GM12878 (cell line): Measurements from ENCODE around the gene UTP3. TPM values are rescaled to one million over a fixed set of nuclear protein-coding genes. Genes with fewer than 3 reads are reported as not detected.
A peak's percentile ranks its signal among the peaks of the same experiment; 100 is the strongest.

Source experiments
- ATAC-seq: fragments of 200-7000 bp; cut with Tn5 transposase; 3 replicates; pipeline ENCODE4 v1.9.1; 2020; ENCODE audit warnings: mild to moderate bottlenecking, moderate library complexity
- BruUV-seq: library from RNA; stranded (reverse); fragments of 400-500 nt; replicated peaks from 2 replicates; lab custom pipeline; 2021; lab: Mats Ljungman, UMichigan
- CTCF ChIA-PET: fragments of 300-600 bp; sonication (Branson Sonifier 250); formaldehyde crosslinking; extraction: SDS; loops from one replicate; lab custom pipeline; 2021; ENCODE audit warnings: inconsistent platforms; lab: Yijun Ruan, JAX
- POLR2A ChIA-PET: fragments of 350-600 bp; formaldehyde crosslinking; extraction: SDS; loops from one replicate; lab custom pipeline; 2021; ENCODE audit warnings: inconsistent platforms; lab: Charles Lee
- RAD21 ChIA-PET: fragments of 300-600 bp; sonication (Branson Sonifier 250); formaldehyde crosslinking; loops from one replicate; lab custom pipeline; 2023; ENCODE audit warnings: antibody characterized with exemption; ENCODE audit not compliant: unreplicated experiment; lab: Charles Lee
- SMC1A ChIA-PET: fragments of 300-600 bp; sonication (Branson Sonifier 250); formaldehyde crosslinking; loops from one replicate; lab custom pipeline; 2023; ENCODE audit not compliant: unreplicated experiment, uncharacterized antibody; lab: Charles Lee
- DNase-seq: peaks from one replicate; pipeline ENCODE4 v3.0.0-alpha.2; 2011; ENCODE audit warnings: low read depth, low spot score
- FAIRE-seq: peaks from 3 replicates; lab custom pipeline; 2011; peaks lifted over from hg19 to GRCh38; lab: Jason Lieb, UNC
- H2AFZ ChIP-seq: 2 replicates; pipeline ENCODE4 v1.6.0; 2011; ENCODE audit warnings: low read depth, low read length, control low read depth; ENCODE audit not compliant: control insufficient read depth
- H3K27ac ChIP-seq: 2 replicates; pipeline ENCODE4 v1.5.1; 2011; ENCODE audit warnings: control low read depth; ENCODE audit not compliant: control insufficient read depth, insufficient read depth
- H3K27me3 ChIP-seq, 2 experiments: replicated peaks in 1 of 2; 2 replicates each; pipeline versions ENCODE4 v1.6.0 to v1.6.1; 2011; ENCODE audit warnings: low read length in 1 of 2; ENCODE audit not compliant: control insufficient read depth in 2 of 2, insufficient read depth in 2 of 2
- H3K36me3 ChIP-seq, 2 experiments: 2 replicates each; pipeline ENCODE4 v1.5.1; 2011; ENCODE audit warnings: low read length in 1 of 2; ENCODE audit not compliant: control insufficient read depth in 2 of 2, insufficient read depth in 2 of 2
- H3K4me1 ChIP-seq: 2 replicates; pipeline ENCODE4 v1.6.1; 2011; ENCODE audit warnings: mild to moderate bottlenecking, low read length, moderate library complexity, mixed read lengths; ENCODE audit not compliant: control insufficient read depth, insufficient read depth
- H3K4me2 ChIP-seq: 2 replicates; pipeline ENCODE4 v1.6.0; 2011; ENCODE audit warnings: control low read depth; ENCODE audit not compliant: control insufficient read depth, insufficient read depth
- H3K4me3 ChIP-seq: fragments of 200-600 bp; sonication (generic); 2 replicates; pipeline ENCODE4 v1.5.1; 2016
- H3K79me2 ChIP-seq: 2 replicates; pipeline ENCODE4 v1.6.0; 2011; ENCODE audit warnings: low read length; ENCODE audit not compliant: control insufficient read depth, insufficient read depth
- H3K9ac ChIP-seq: 2 replicates; pipeline ENCODE4 v1.8.0; 2011; ENCODE audit warnings: low read length, control low read depth, mixed read lengths; ENCODE audit not compliant: control insufficient read depth, insufficient read depth
- H3K9me3 ChIP-seq: replicated peaks from 3 replicates; pipeline ENCODE4 v1.5.1; 2011; ENCODE audit warnings: mild to moderate bottlenecking, low read length; ENCODE audit not compliant: control insufficient read depth, insufficient read depth
- H4K20me1 ChIP-seq: 2 replicates; pipeline ENCODE4 v1.6.0; 2011; ENCODE audit not compliant: control insufficient read depth, insufficient read depth
- BRCA1 ChIP-seq: IDR thresholded peaks from 2 replicates; pipeline ENCODE4 v1.6.1; 2011; ENCODE audit warnings: low read depth, low read length, improper control_type of control experiment
- CBX3 ChIP-seq: fragments of 200-600 bp; sonication (generic); IDR thresholded peaks from 2 replicates; pipeline ENCODE4 v1.6.1; 2016; ENCODE audit warnings: low read depth, borderline replicate concordance
- CHD1 ChIP-seq: IDR thresholded peaks from 2 replicates; pipeline ENCODE4 v1.6.1; 2012; ENCODE audit warnings: low read depth, low read length, improper control_type of control experiment
- CHD2 ChIP-seq: IDR thresholded peaks from 2 replicates; pipeline ENCODE4 v1.6.1; 2011; ENCODE audit warnings: low read depth, low read length, improper control_type of control experiment, borderline replicate concordance
- E4F1 ChIP-seq: fragments of 450-650 bp; IDR thresholded peaks from 2 replicates; pipeline ENCODE4 v1.6.1; 2018; ENCODE audit warnings: borderline replicate concordance, mild to moderate bottlenecking; ENCODE audit not compliant: partially characterized antibody
- NR2C2 ChIP-seq: IDR thresholded peaks from 2 replicates; pipeline ENCODE4 v1.6.1; 2011; ENCODE audit warnings: borderline replicate concordance, low read depth; ENCODE audit not compliant: control insufficient read depth, insufficient read length
- PML ChIP-seq: IDR thresholded peaks from 2 replicates; pipeline ENCODE4 v1.6.1; 2012; ENCODE audit warnings: low read length, inconsistent platforms
- POLR2AphosphoS2 ChIP-seq: IDR thresholded peaks from 2 replicates; pipeline ENCODE4 v1.6.1; 2011; ENCODE audit warnings: low read depth, mild to moderate bottlenecking, low read length, improper control_type of control experiment, moderate library complexity
- POLR2AphosphoS5 ChIP-seq: IDR thresholded peaks from 2 replicates; pipeline ENCODE4 v1.6.1; 2011; ENCODE audit warnings: mild to moderate bottlenecking, low read length, inconsistent platforms
- RAD21 ChIP-seq: IDR thresholded peaks from 2 replicates; pipeline ENCODE4 v1.6.1; 2011; ENCODE audit warnings: mild to moderate bottlenecking, low read depth, low read length, moderate library complexity; ENCODE audit not compliant: insufficient read depth
- RBBP5 ChIP-seq: fragments of 200-600 bp; sonication (generic); conservative IDR thresholded peaks from 2 replicates; pipeline ENCODE4 v1.6.1; 2016
- SMC3 ChIP-seq: IDR thresholded peaks from 2 replicates; pipeline ENCODE4 v1.6.1; 2011; ENCODE audit warnings: low read length, improper control_type of control experiment, borderline replicate concordance
- TAF1 ChIP-seq: IDR thresholded peaks from 2 replicates; pipeline ENCODE4 v1.6.1; 2011; ENCODE audit warnings: mild to moderate bottlenecking, low read depth, low read length, borderline replicate concordance
- TCF3 ChIP-seq: IDR thresholded peaks from 2 replicates; pipeline ENCODE4 v1.6.1; 2012; ENCODE audit warnings: low read depth, mild to moderate bottlenecking, low read length, borderline replicate concordance; ENCODE audit not compliant: insufficient read depth
- ZBTB11 ChIP-seq: fragments of 450-650 bp; formaldehyde crosslinking; IDR thresholded peaks from 2 replicates; pipeline ENCODE4 v1.5.0; 2022; ENCODE audit warnings: mild to moderate bottlenecking, missing genetic modification characterization
- ZNF622 ChIP-seq: fragments of 450-650 bp; IDR thresholded peaks from 2 replicates; pipeline ENCODE4 v1.6.1; 2017; ENCODE audit warnings: mild to moderate bottlenecking, inconsistent platforms
- WGBS: methylation state at CpG from one replicate; pipeline ENCODE4 v1.1.6; 2016; ENCODE audit warnings: low lambda C conversion rate; ENCODE audit not compliant: insufficient replicate concordance, insufficient coverage; ENCODE audit errors: missing lambda C conversion rate; 5-methylcytosine and 5-hydroxymethylcytosine counted together
- in situ Hi-C: fragments of 300-500 bp; cut with MboI; formaldehyde crosslinking; loops from 9 replicates; pipeline ENCODE4 v1.14.3; 2018; ENCODE audit warnings: mixed read lengths
- intact Hi-C: fragments of 100-400 bp; cut with micrococcal nuclease; formaldehyde crosslinking; loops from one replicate; pipeline ENCODE4 v1.14.2; 2022; ENCODE audit not compliant: unreplicated experiment
- polyA plus RNA-seq, 11 experiments: library from polyadenylated mRNA; depleted of rRNA in 4 of 11; unstranded in 6 of 11; stranded (reverse) in 5 of 11; fragments of >200 nt; fragmentation: Nextera tagmentation in 4 of 11; fragmentation: Illumina TruSeq in 1 of 11; extraction: Ambion mirVana in 4 of 11; extraction: Trizol in 1 of 11; gene quantifications; 1 replicate in 1 of 11; 2 replicates in 10 of 11; pipeline versions ENCODE4 v1.2.1 to v1.2.3, GENCODE V29; 2011 to 2016; ENCODE audit warnings: inconsistent platforms in 2 of 11, missing spikeins in 2 of 11, low read depth in 1 of 11
- total RNA-seq, 4 experiments: library from RNA; depleted of rRNA in 3 of 4; stranded (reverse); fragments of >200 nt in 3 of 4; fragmentation: Illumina TruSeq in 1 of 4; extraction: Trizol in 1 of 4; gene quantifications; 2 replicates each; pipeline versions ENCODE4 v1.2.1 to v1.2.3, GENCODE V29; 2013 to 2021

UTP3 gene
- total and polyA plus RNA-seq, 10 of the 15 experiments (the other 5 are each of a cell fraction or from before 2014, with no cell fraction given): 15.8 to 60.7 (median 22.5) TPM

- BruUV-seq: no TSS peak
- in situ Hi-C loops: loop anchor here (25.0 kb wide), 1 partner anchor 1616 kb away; no protein-coding TSS in a partner anchor
- Histone ChIP-seq H3K36me3 (no peaks in the 10 kb centered on the region), H3K9me3 (no peaks in the 10 kb centered on the region), H4K20me1 (no peaks in the 10 kb centered on the region), H3K4me2 (peak overlapping the region; percentile 73), H3K4me1 (peaks cover 55% of the 10 kb centered on the region), H3K9ac (no peak overlapping the region), H3K27me3 (no peaks in the 10 kb centered on the region), H2AFZ (no peak overlapping the region), H3K4me3 (0 out of 2 replicates have a peak overlapping the region, but pooled peaks have one; percentile 17), H3K79me2 (no peaks in the 10 kb centered on the region), H3K27ac (peak overlapping the region; percentile 65)
- ChIA-PET RAD21 (interaction anchor here (0.8 to 3.9 kb wide), 11 partner anchors 11 to 324 kb away, joined by 3 to 44 read pairs (median 4); partner anchors contain the start of genes JCHAIN and UTP3), POLR2A (interaction anchor here (0.6 to 3.3 kb wide), 6 partner anchors 11 to 69 kb away, joined by 3 to 28 read pairs (median 3); partner anchors contain the start of gene JCHAIN), SMC1A (interaction anchor here (0.5 to 12.8 kb wide), 13 partner anchors 11 to 1622 kb away, joined by 3 to 170 read pairs (median 6); partner anchors contain the start of genes JCHAIN and UTP3), CTCF (interaction anchor here (0.7 to 2.9 kb wide), 10 partner anchors 9 to 331 kb away, joined by 3 to 15 read pairs (median 4); partner anchors contain the start of gene UTP3)
- intact Hi-C loops: loop anchor here (2.0 kb wide), 1 partner anchor 16 kb away; no protein-coding TSS in a partner anchor
- peak; percentile 63 for DNase-seq
- no peak for FAIRE-seq
- ATAC-seq: peak; percentile 79
- 0% methylated on average over 1 of the region's 1 CpG for WGBS
- TF ChIP-seq RBBP5 (no peak), POLR2AphosphoS5 (no peak), E4F1 (no peak), ZBTB11 (CRISPR knock-in tag) (no peak), CHD2 (no peak), RAD21 (no peak), PML (peak; percentile 59; the same call in 1 of the 2 replicates), CBX3 (no peak), TCF3 (peak; percentile 93), BRCA1 (no peak), ZNF622 (no peak), CHD1 (no peak), SMC3 (no peak), NR2C2 (no peak), POLR2AphosphoS2 (no peak), TAF1 (no peak)
Observed at GRCh38 chr4:70678383-70678999, 9.8 kb upstream of the UTP3 start.
